Measurements from ENCODE around the gene DGKB. TPM values are rescaled to one million over a fixed set of nuclear protein-coding genes. Genes with fewer than 3 reads are reported as not detected.

The DGKB gene
- total RNA-seq, 1 experiment from 2014 or later, result not detected

GRCh38 chr7:14432924-14433323 lies 469.6 kb downstream of the DGKB start:
- Histone ChIP-seq H3K4me1 (ENCODE audit: control insufficient read depth, insufficient read depth, low read length) (no peaks in the 10 kb centered on the region), H3K27me3 (ENCODE audit: control insufficient read depth, insufficient read depth, low read length) (no peaks in the 10 kb centered on the region), H3K4me3 (ENCODE audit: low read depth in 2 of 2, low read length in 2 of 2) (no peak overlapping the region), H3K27ac (ENCODE audit: low read length) (no peak overlapping the region), H3K9me3 (ENCODE audit: control insufficient read depth, insufficient read depth, low read depth, low read length) (no peaks in the 10 kb centered on the region), H3K36me3 (ENCODE audit: control insufficient read depth, insufficient read depth, low read length) (no peaks in the 10 kb centered on the region)
- no peak for TF ChIP-seq SIN3A (IDR thresholded peaks at IDR 0.05; ENCODE audit: borderline replicate concordance, insufficient read depth, low read depth, low read length)
- TF ChIP-seq TCF7L2 (IDR thresholded peaks at IDR 0.05; ENCODE audit: low read depth, low read length), result no peak
- TF ChIP-seq REST (IDR thresholded peaks at IDR 0.05; ENCODE audit: insufficient read depth in 1 of 2, low read depth in 2 of 2, low read length in 1 of 2), result no peak
- TF ChIP-seq CTCF (IDR thresholded peaks at IDR 0.05), result no peak
- no peak for TF ChIP-seq POLR2AphosphoS5 (IDR thresholded peaks at IDR 0.05; ENCODE audit: low read depth, low read length)
- in situ Hi-C loops (cut with HindIII; ENCODE audit: low pct_unique_long_range_greater_than_20kb, low sequenced_read_pairs) (no loop called here), intact Hi-C loops (cut with micrococcal nuclease; ENCODE audit: unreplicated experiment) (no loop called here)
- no peak for ATAC-seq
- CTCF ChIA-PET, result interaction anchor here (0.6 kb wide), 1 partner anchor 290 kb away, joined by 3 read pairs; no protein-coding TSS in a partner anchor
- POLR2A ChIA-PET, result no interaction called here
- no peak for DNase-seq (ENCODE audit: low read depth, low spot score)
- no TSS peak for BruUV-seq (replicated peaks)

GRCh38 chr7:14430926-14431325 lies 471.6 kb downstream of the DGKB start:
- Histone ChIP-seq H3K4me3 (ENCODE audit: low read depth in 2 of 2, low read length in 2 of 2) (no peak overlapping the region), H3K27ac (ENCODE audit: low read length) (no peak overlapping the region), H3K36me3 (ENCODE audit: control insufficient read depth, insufficient read depth, low read length) (no peaks in the 10 kb centered on the region), H3K27me3 (ENCODE audit: control insufficient read depth, insufficient read depth, low read length) (no peaks in the 10 kb centered on the region), H3K4me1 (ENCODE audit: control insufficient read depth, insufficient read depth, low read length) (no peaks in the 10 kb centered on the region), H3K9me3 (ENCODE audit: control insufficient read depth, insufficient read depth, low read depth, low read length) (no peaks in the 10 kb centered on the region)
- no peak for ATAC-seq
- ChIA-PET POLR2A (no interaction called here), CTCF (no interaction called here)
- intact Hi-C loops (cut with micrococcal nuclease; ENCODE audit: unreplicated experiment) (no loop called here), in situ Hi-C loops (cut with HindIII; ENCODE audit: low pct_unique_long_range_greater_than_20kb, low sequenced_read_pairs) (no loop called here)
- no TSS peak for BruUV-seq (replicated peaks)
- no peak for TF ChIP-seq SIN3A (IDR thresholded peaks at IDR 0.05; ENCODE audit: borderline replicate concordance, insufficient read depth, low read depth, low read length)
- TF ChIP-seq CTCF (IDR thresholded peaks at IDR 0.05), result no peak
- TF ChIP-seq REST (IDR thresholded peaks at IDR 0.05; ENCODE audit: insufficient read depth in 1 of 2, low read depth in 2 of 2, low read length in 1 of 2), result no peak
- no peak for TF ChIP-seq TCF7L2 (IDR thresholded peaks at IDR 0.05; ENCODE audit: low read depth, low read length)
- TF ChIP-seq POLR2AphosphoS5 (IDR thresholded peaks at IDR 0.05; ENCODE audit: low read depth, low read length), result no peak
- DNase-seq (ENCODE audit: low read depth, low spot score), result no peak
